ENCODE results near the gene MAB21L4. TPM values are rescaled to one million over a fixed set of nuclear protein-coding genes. Genes with fewer than 3 reads are reported as not detected.

MAB21L4 gene
- total RNA-seq, 2 donors from 2014 or later = not detected

- Mint-ChIP-seq H3K36me3 (no peaks in the 10 kb centered on the region), H3K9me3 (no peaks in the 10 kb centered on the region), H3K27me3 (no peaks in the 10 kb centered on the region), H3K27ac (no peak overlapping the region), H3K4me1 (ENCODE audit: low read depth in 2 of 2) (no peaks in the 10 kb centered on the region), H3K4me3 (no peak overlapping the region)
- DNase-seq (ENCODE audit: low spot score) (no peak), ATAC-seq (no peak)
Observed at GRCh38 chr2:240898731-240899467, 2.9 kb upstream of the MAB21L4 start.

GRCh38 chr2:240898108-240898730, 2.3 kb upstream of the MAB21L4 start:
- no peak overlapping the region for H3K4me3 Mint-ChIP-seq
- no peak overlapping the region for H3K27ac Mint-ChIP-seq
- no peaks in the 10 kb centered on the region for H3K4me1 Mint-ChIP-seq (ENCODE audit: low read depth in 2 of 2)
- H3K27me3 Mint-ChIP-seq = no peaks in the 10 kb centered on the region
- H3K9me3 Mint-ChIP-seq = no peaks in the 10 kb centered on the region
- no peaks in the 10 kb centered on the region for H3K36me3 Mint-ChIP-seq
- ATAC-seq (no peak), DNase-seq (ENCODE audit: low spot score) (no peak)

GRCh38 chr2:240896871-240897692, 1.1 kb upstream of the MAB21L4 start:
- no peak overlapping the region for H3K4me3 Mint-ChIP-seq
- H3K36me3 Mint-ChIP-seq = no peaks in the 10 kb centered on the region
- H3K27ac Mint-ChIP-seq = no peak overlapping the region
- no peaks in the 10 kb centered on the region for H3K9me3 Mint-ChIP-seq
- no peak for DNase-seq (ENCODE audit: low spot score)
- ATAC-seq = no peak
- H3K4me1 Mint-ChIP-seq (ENCODE audit: low read depth in 2 of 2) = no peaks in the 10 kb centered on the region
- H3K27me3 Mint-ChIP-seq = no peaks in the 10 kb centered on the region

GRCh38 chr2:240896394-240896793, 438 bp upstream of the MAB21L4 start:
- DNase-seq (ENCODE audit: low spot score) (no peak), ATAC-seq (no peak)
- Mint-ChIP-seq H3K4me1 (ENCODE audit: low read depth in 2 of 2) (no peaks in the 10 kb centered on the region), H3K4me3 (no peak overlapping the region), H3K9me3 (no peaks in the 10 kb centered on the region), H3K27me3 (no peaks in the 10 kb centered on the region), H3K27ac (no peak overlapping the region), H3K36me3 (no peaks in the 10 kb centered on the region)

- no peak overlapping the region for H3K27ac Mint-ChIP-seq
- H3K4me1 Mint-ChIP-seq (ENCODE audit: low read depth in 2 of 2) = no peaks in the 10 kb centered on the region
- ATAC-seq (no peak), DNase-seq (ENCODE audit: low spot score) (no peak)
- no peaks in the 10 kb centered on the region for H3K36me3 Mint-ChIP-seq
- no peak overlapping the region for H3K4me3 Mint-ChIP-seq
- H3K27me3 Mint-ChIP-seq = no peaks in the 10 kb centered on the region
- no peaks in the 10 kb centered on the region for H3K9me3 Mint-ChIP-seq
Observed at GRCh38 chr2:240894836-240895558, 959 bp downstream of the MAB21L4 start.

- ATAC-seq (no peak), DNase-seq (ENCODE audit: low spot score) (no peak)
- no peaks in the 10 kb centered on the region for H3K9me3 Mint-ChIP-seq
- no peak overlapping the region for H3K27ac Mint-ChIP-seq
- H3K27me3 Mint-ChIP-seq = no peaks in the 10 kb centered on the region
- no peaks in the 10 kb centered on the region for H3K4me1 Mint-ChIP-seq (ENCODE audit: low read depth in 2 of 2)
- no peaks in the 10 kb centered on the region for H3K36me3 Mint-ChIP-seq
- no peak overlapping the region for H3K4me3 Mint-ChIP-seq
Observed at GRCh38 chr2:240894006-240894405, 1.9 kb downstream of the MAB21L4 start.

- Mint-ChIP-seq H3K36me3 (no peaks in the 10 kb centered on the region), H3K27ac (no peak overlapping the region), H3K9me3 (no peaks in the 10 kb centered on the region), H3K4me1 (ENCODE audit: low read depth in 2 of 2) (no peaks in the 10 kb centered on the region), H3K27me3 (no peaks in the 10 kb centered on the region), H3K4me3 (no peak overlapping the region)
- no peak for DNase-seq (ENCODE audit: low spot score)
- ATAC-seq = no peak
Observed at GRCh38 chr2:240893363-240893844, 2.6 kb downstream of the MAB21L4 start.

- ATAC-seq (no peak), DNase-seq (ENCODE audit: low spot score) (no peak)
- no peaks in the 10 kb centered on the region for H3K9me3 Mint-ChIP-seq
- no peak overlapping the region for H3K27ac Mint-ChIP-seq
- H3K36me3 Mint-ChIP-seq = no peaks in the 10 kb centered on the region
- H3K4me1 Mint-ChIP-seq (ENCODE audit: low read depth in 2 of 2) = no peaks in the 10 kb centered on the region
- no peak overlapping the region for H3K4me3 Mint-ChIP-seq
- H3K27me3 Mint-ChIP-seq = no peaks in the 10 kb centered on the region
Observed at GRCh38 chr2:240892925-240893324, 3.0 kb downstream of the MAB21L4 start.

- ATAC-seq (no peak), DNase-seq (ENCODE audit: low spot score) (no peak)
- no peaks in the 10 kb centered on the region for H3K4me1 Mint-ChIP-seq (ENCODE audit: low read depth in 2 of 2)
- no peak overlapping the region for H3K27ac Mint-ChIP-seq
- no peak overlapping the region for H3K4me3 Mint-ChIP-seq
- no peaks in the 10 kb centered on the region for H3K36me3 Mint-ChIP-seq
- no peaks in the 10 kb centered on the region for H3K27me3 Mint-ChIP-seq
- H3K9me3 Mint-ChIP-seq = no peaks in the 10 kb centered on the region
Observed at GRCh38 chr2:240892356-240892755, 3.6 kb downstream of the MAB21L4 start.

- Mint-ChIP-seq H3K4me3 (no peak overlapping the region), H3K27ac (no peak overlapping the region), H3K27me3 (no peaks in the 10 kb centered on the region), H3K36me3 (no peaks in the 10 kb centered on the region), H3K4me1 (ENCODE audit: low read depth in 2 of 2) (no peaks in the 10 kb centered on the region), H3K9me3 (no peaks in the 10 kb centered on the region)
- DNase-seq (ENCODE audit: low spot score) = no peak
- ATAC-seq = no peak
Observed at GRCh38 chr2:240891492-240892340, 4.2 kb downstream of the MAB21L4 start.

GRCh38 chr2:240890691-240891090, 5.3 kb downstream of the MAB21L4 start:
- Mint-ChIP-seq H3K4me1 (ENCODE audit: low read depth in 2 of 2) (no peaks in the 10 kb centered on the region), H3K27me3 (no peaks in the 10 kb centered on the region), H3K27ac (no peak overlapping the region), H3K36me3 (no peaks in the 10 kb centered on the region), H3K9me3 (no peaks in the 10 kb centered on the region), H3K4me3 (no peak overlapping the region)
- DNase-seq (ENCODE audit: low spot score) (no peak), ATAC-seq (no peak)

GRCh38 chr2:240889601-240890560, 6.1 kb downstream of the MAB21L4 start:
- no peaks in the 10 kb centered on the region for H3K27me3 Mint-ChIP-seq
- H3K4me3 Mint-ChIP-seq = no peak overlapping the region
- no peak for ATAC-seq
- no peak for DNase-seq (ENCODE audit: low spot score)
- no peaks in the 10 kb centered on the region for H3K36me3 Mint-ChIP-seq
- no peaks in the 10 kb centered on the region for H3K9me3 Mint-ChIP-seq
- no peaks in the 10 kb centered on the region for H3K4me1 Mint-ChIP-seq (ENCODE audit: low read depth in 2 of 2)
- no peak overlapping the region for H3K27ac Mint-ChIP-seq
